DND-41 (cell line): ENCODE results near the gene PHF13.
A peak's percentile ranks its signal among the peaks of the same experiment; 100 is the strongest.
"Not testable (repeated sequence)": the region's sequence is repeated elsewhere in the genome, so short reads cannot be mapped to it uniquely, and the experiment has no call there.

Source experiments
- ATAC-seq: fragments of 200-7000 bp; cut with Tn5 transposase; 3 replicates; pipeline ENCODE4 v1.9.1; 2021; ENCODE audit warnings: low read depth; ENCODE audit not compliant: insufficient read depth
- DNase-seq: peaks from one replicate; pipeline ENCODE4 v3.0.0-alpha.2; 2020
- H2AFZ ChIP-seq: 2 replicates; pipeline ENCODE4 v1.6.0; 2012; ENCODE audit warnings: low read depth, low read length
- H3K27ac ChIP-seq: 2 replicates; pipeline ENCODE4 v1.5.1; 2012; ENCODE audit warnings: low read length, inconsistent platforms
- H3K27me3 ChIP-seq: fragments of 200-600 bp; sonication (generic); 2 replicates; pipeline ENCODE4 v1.6.0; 2012; ENCODE audit warnings: low read length, mild to moderate bottlenecking, inconsistent platforms; ENCODE audit not compliant: insufficient read depth, poor library complexity
- H3K36me3 ChIP-seq: 2 replicates; pipeline ENCODE4 v1.5.1; 2012; ENCODE audit warnings: low read length, inconsistent platforms; ENCODE audit not compliant: insufficient read depth
- H3K4me1 ChIP-seq: 2 replicates; pipeline ENCODE4 v1.5.1; 2012; ENCODE audit warnings: mild to moderate bottlenecking, low read length; ENCODE audit not compliant: insufficient read depth
- H3K4me2 ChIP-seq: 2 replicates; pipeline ENCODE4 v1.6.0; 2012; ENCODE audit warnings: mild to moderate bottlenecking, moderate library complexity, low read length, inconsistent platforms; ENCODE audit not compliant: insufficient read depth
- H3K4me3 ChIP-seq, 2 experiments: fragments of 200-600 bp in 1 of 2; shearing (Covaris generic) in 1 of 2; 2 replicates each; pipeline ENCODE4 v1.5.1; 2012 to 2016; ENCODE audit warnings: inconsistent platforms in 2 of 2, low read length in 2 of 2, mild to moderate bottlenecking in 2 of 2, low read depth in 1 of 2, moderate library complexity in 1 of 2
- H3K79me2 ChIP-seq: 2 replicates; pipeline ENCODE4 v1.6.0; 2012; ENCODE audit warnings: low read length, inconsistent platforms; ENCODE audit not compliant: insufficient read depth
- H3K9ac ChIP-seq: 2 replicates; pipeline ENCODE4 v1.6.0; 2012; ENCODE audit warnings: low read depth, mild to moderate bottlenecking, inconsistent platforms, low read length, moderate library complexity
- H3K9me3 ChIP-seq: 2 replicates; pipeline ENCODE4 v1.5.1; 2012; ENCODE audit warnings: low read length, moderate library complexity, mild to moderate bottlenecking, inconsistent platforms; ENCODE audit not compliant: insufficient read depth, severe bottlenecking
- H4K20me1 ChIP-seq: 2 replicates; pipeline ENCODE4 v1.6.0; 2012; ENCODE audit warnings: low read length; ENCODE audit not compliant: insufficient read depth
- EZH2 ChIP-seq: IDR thresholded peaks from 3 replicates; pipeline ENCODE4 v1.6.1; 2012; ENCODE audit warnings: borderline replicate concordance, low read depth, mild to moderate bottlenecking, moderate library complexity, low read length, inconsistent platforms; ENCODE audit not compliant: severe bottlenecking
- TF ChIP-seq, protein P1 (sequence below): IDR thresholded peaks from 2 replicates; pipeline ENCODE4 v1.5.1; 2012; ENCODE audit warnings: borderline replicate concordance, low read length, moderate library complexity, mild to moderate bottlenecking; ENCODE audit not compliant: poor library complexity, severe bottlenecking; ENCODE audit errors: extremely low read depth

PHF13 gene

DNA sequence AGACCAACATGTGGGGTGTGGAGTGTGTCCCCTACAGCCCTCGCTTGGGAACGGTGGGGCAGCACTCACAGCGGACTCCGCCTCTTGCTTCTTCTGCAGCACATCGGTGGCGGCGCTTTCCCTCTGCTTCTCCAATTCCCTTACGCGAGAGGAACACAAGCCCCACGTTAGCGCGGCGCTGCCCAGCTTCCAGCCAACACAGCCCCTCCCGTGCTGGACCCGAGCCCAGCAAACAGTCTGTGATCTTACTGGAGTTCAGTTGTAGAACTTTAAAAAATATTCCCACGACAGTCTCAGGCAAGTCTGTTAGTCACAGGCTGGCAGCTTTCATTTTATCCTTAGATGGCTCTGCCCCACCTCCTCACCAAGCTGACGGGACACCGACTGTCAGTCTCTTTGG is 24.7 kb downstream of the PHF13 start:
- Histone ChIP-seq H3K4me1 (no peaks in the 10 kb centered on the region), H4K20me1 (peaks cover 1% of the 10 kb centered on the region; the same call in 1 of the 2 replicates), H2AFZ (no peak overlapping the region)

DNA sequence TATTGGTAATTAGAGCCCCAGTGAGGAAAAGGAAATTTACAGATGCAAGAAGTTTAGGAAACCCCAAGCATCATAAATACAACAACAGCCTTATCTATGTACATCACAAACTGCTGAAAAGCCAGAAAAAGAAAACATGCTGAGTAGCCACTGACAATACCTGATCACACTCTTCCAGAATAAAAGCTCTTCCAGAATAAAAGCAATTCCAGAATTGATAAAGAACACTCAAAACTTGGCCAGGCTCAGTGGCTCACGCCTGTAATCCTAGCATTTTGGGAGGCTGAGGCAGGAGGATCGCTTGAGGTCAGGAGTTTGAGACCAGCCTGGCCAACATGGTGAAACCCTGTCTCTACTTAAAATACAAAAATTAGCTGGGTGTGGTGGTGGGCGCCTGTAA is 27.3 kb downstream of the PHF13 start:
- H3K9me3 ChIP-seq, ATAC-seq, H3K79me2 ChIP-seq, H3K4me2 ChIP-seq, H4K20me1 ChIP-seq, H2AFZ ChIP-seq, H3K27me3 ChIP-seq, H3K27ac ChIP-seq, H3K4me1 ChIP-seq, H3K9ac ChIP-seq, H3K4me3 ChIP-seq, DNase-seq: not testable (repeated sequence)
- peaks cover 90% of the 10 kb centered on the region for H3K36me3 ChIP-seq

More for the DNA sequence above, 24.7 kb downstream of the PHF13 start:
- no peak overlapping the region for H3K4me2 ChIP-seq
- H3K27me3 ChIP-seq, result no peaks in the 10 kb centered on the region
- H3K27ac ChIP-seq, result no peak overlapping the region
- ATAC-seq, result no peak
- no peaks in the 10 kb centered on the region for H3K79me2 ChIP-seq
- no peak overlapping the region for H3K4me3 ChIP-seq
- DNase-seq, result no peak
- TF ChIP-seq, protein P1, sequence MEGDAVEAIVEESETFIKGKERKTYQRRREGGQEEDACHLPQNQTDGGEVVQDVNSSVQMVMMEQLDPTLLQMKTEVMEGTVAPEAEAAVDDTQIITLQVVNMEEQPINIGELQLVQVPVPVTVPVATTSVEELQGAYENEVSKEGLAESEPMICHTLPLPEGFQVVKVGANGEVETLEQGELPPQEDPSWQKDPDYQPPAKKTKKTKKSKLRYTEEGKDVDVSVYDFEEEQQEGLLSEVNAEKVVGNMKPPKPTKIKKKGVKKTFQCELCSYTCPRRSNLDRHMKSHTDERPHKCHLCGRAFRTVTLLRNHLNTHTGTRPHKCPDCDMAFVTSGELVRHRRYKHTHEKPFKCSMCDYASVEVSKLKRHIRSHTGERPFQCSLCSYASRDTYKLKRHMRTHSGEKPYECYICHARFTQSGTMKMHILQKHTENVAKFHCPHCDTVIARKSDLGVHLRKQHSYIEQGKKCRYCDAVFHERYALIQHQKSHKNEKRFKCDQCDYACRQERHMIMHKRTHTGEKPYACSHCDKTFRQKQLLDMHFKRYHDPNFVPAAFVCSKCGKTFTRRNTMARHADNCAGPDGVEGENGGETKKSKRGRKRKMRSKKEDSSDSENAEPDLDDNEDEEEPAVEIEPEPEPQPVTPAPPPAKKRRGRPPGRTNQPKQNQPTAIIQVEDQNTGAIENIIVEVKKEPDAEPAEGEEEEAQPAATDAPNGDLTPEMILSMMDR, result no peak
- no peak for TF ChIP-seq EZH2
- H3K36me3 ChIP-seq, result peaks cover 90% of the 10 kb centered on the region
- H3K9ac ChIP-seq, result no peak overlapping the region
- no peaks in the 10 kb centered on the region for H3K9me3 ChIP-seq

DNA sequence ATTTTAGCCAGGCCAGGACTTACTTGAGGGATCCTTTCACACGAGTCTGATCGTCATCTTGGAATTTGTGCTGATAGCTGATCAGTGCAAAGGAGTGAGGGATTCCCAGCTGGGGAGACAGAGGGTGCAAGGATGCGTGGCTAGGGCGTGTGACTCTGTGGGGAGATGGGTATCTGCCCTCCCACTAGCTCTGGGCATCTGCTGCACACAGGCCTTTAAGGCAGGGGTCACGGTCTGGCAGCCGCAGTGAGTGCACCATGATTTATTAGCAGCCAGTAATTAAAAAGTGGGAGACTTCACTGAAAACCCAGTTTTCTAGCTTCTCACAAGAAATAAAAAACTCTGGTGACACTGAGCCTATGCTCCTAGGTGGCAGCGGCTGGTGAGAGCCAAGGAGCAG is 31.5 kb downstream of the PHF13 start:
- H4K20me1 ChIP-seq, result no peaks in the 10 kb centered on the region
- H3K79me2 ChIP-seq, result no peaks in the 10 kb centered on the region
- H3K27me3 ChIP-seq, result no peaks in the 10 kb centered on the region
- no peak overlapping the region for H3K4me2 ChIP-seq
- H2AFZ ChIP-seq, result no peak overlapping the region
- peaks cover 68% of the 10 kb centered on the region for H3K36me3 ChIP-seq
- TF ChIP-seq, protein P1, result no peak
- TF ChIP-seq EZH2, result no peak
- H3K27ac ChIP-seq, result no peak overlapping the region
- H3K4me1 ChIP-seq, result no peaks in the 10 kb centered on the region
- no peak overlapping the region for H3K9ac ChIP-seq
- H3K4me3 ChIP-seq, result no peak overlapping the region
- DNase-seq (no peak), ATAC-seq (no peak)
- no peaks in the 10 kb centered on the region for H3K9me3 ChIP-seq

DNA sequence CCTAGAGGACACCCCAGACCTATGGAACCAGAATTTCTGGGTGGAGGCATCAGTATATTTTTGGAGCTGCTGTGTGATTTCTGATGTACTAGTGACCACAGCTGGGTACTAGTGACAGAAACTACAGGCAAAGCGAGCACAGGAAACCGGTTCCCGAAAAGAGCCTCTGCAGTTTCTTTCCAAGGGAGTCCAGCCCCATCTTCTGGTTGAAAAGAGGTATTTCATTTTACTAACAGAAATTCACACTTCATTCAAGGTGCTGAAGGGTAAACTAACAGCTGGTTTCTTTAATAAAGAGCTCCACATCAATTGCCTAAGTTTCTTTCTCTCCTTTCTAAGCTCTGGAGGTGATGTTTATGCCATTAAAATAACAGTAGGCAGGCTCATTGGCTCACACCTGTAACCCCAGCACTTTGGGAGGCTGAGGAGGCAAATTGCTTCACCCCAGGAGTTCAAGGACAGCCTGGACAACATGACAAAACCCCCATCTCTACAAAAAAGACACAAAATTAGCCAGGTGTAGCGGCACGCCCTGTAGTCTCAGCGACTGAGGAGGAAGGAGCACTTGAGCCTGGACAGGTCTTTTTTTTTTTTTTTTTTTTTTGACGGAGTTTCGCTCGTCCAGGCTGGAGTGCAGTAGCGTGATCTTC is 33.1 kb downstream of the PHF13 start:
- Histone ChIP-seq H3K4me1 (no peaks in the 10 kb centered on the region), H4K20me1 (no peaks in the 10 kb centered on the region), H3K36me3 (peaks cover 67% of the 10 kb centered on the region), H3K4me3 (no peak overlapping the region), H3K27ac (no peak overlapping the region), H3K9ac (no peak overlapping the region), H3K79me2 (no peaks in the 10 kb centered on the region), H3K9me3 (no peaks in the 10 kb centered on the region), H2AFZ (no peak overlapping the region), H3K27me3 (no peaks in the 10 kb centered on the region), H3K4me2 (no peak overlapping the region)
- DNase-seq, result peak; percentile 32
- TF ChIP-seq, protein P1, result peak; percentile 60
- no peak for TF ChIP-seq EZH2
- ATAC-seq, result peak; percentile 45; the same call in 1 of the 3 replicates
